ENCODE data around the gene HCN3. TPM values are rescaled to one million over a fixed set of nuclear protein-coding genes. Genes with fewer than 3 reads are reported as not detected.

HCN3 gene
- total RNA-seq, 1 donor from 2014 or later: 1.9 TPM

- peaks cover 11% of the 10 kb centered on the region for H3K79me2 ChIP-seq (ENCODE audit: low read depth)
- Mint-ChIP-seq H3K27me3 (ENCODE audit: insufficient read depth, low read depth) (peaks cover 10% of the 10 kb centered on the region), H3K4me1 (peaks cover 32% of the 10 kb centered on the region), H3K9me3 (no peaks in the 10 kb centered on the region), H3K36me3 (peaks cover 8% of the 10 kb centered on the region), H3K4me3 (no peak overlapping the region), H3K27ac (peak overlapping the region; percentile 22)
- no peak overlapping the region for H3K4me3 ChIP-seq
- H3K27me3 ChIP-seq: no peaks in the 10 kb centered on the region
- no peak for DNase-seq (ENCODE audit: low spot score)
- H3K36me3 ChIP-seq: no peaks in the 10 kb centered on the region
- no peaks in the 10 kb centered on the region for H4K20me1 ChIP-seq (ENCODE audit: low read depth)
- H3K9ac ChIP-seq: no peak overlapping the region
- no peak overlapping the region for H2AFZ ChIP-seq (replicated peaks)
- TF ChIP-seq CTCF (IDR thresholded peaks at IDR 0.05): no peak
- TF ChIP-seq EZH2phosphoT487 (IDR thresholded peaks at IDR 0.05): no peak
- no peak for TF ChIP-seq EZH2 (IDR thresholded peaks at IDR 0.05)
- peaks cover 20% of the 10 kb centered on the region for H3K4me1 ChIP-seq
- H3K27ac ChIP-seq: no peak overlapping the region
- peaks cover 32% of the 10 kb centered on the region for H3F3A ChIP-seq (ENCODE audit: low read depth)
- no peaks in the 10 kb centered on the region for H3K9me3 ChIP-seq (ENCODE audit: low read depth)
- H3K4me2 ChIP-seq: no peak overlapping the region
Observed at GRCh38 chr1:155251566-155251965, 25.7 kb upstream of the HCN3 start.

GRCh38 chr1:155253208-155253607 lies 24.1 kb upstream of the HCN3 start:
- Histone ChIP-seq H3F3A (ENCODE audit: low read depth) (peaks cover 30% of the 10 kb centered on the region), H3K36me3 (no peaks in the 10 kb centered on the region), H3K9me3 (ENCODE audit: low read depth) (no peaks in the 10 kb centered on the region), H2AFZ (replicated peaks) (no peak overlapping the region), H4K20me1 (ENCODE audit: low read depth) (no peaks in the 10 kb centered on the region), H3K79me2 (ENCODE audit: low read depth) (peaks cover 11% of the 10 kb centered on the region), H3K27me3 (no peaks in the 10 kb centered on the region), H3K9ac (no peak overlapping the region), H3K4me3 (peak overlapping the region; percentile 84), H3K27ac (no peak overlapping the region), H3K4me2 (peak overlapping the region; percentile 99), H3K4me1 (peaks cover 20% of the 10 kb centered on the region)
- TF ChIP-seq CTCF (IDR thresholded peaks at IDR 0.05) (no peak), EZH2phosphoT487 (IDR thresholded peaks at IDR 0.05) (no peak), EZH2 (IDR thresholded peaks at IDR 0.05) (no peak)
- H3K9me3 Mint-ChIP-seq: no peaks in the 10 kb centered on the region
- H3K27ac Mint-ChIP-seq: no peak overlapping the region
- H3K36me3 Mint-ChIP-seq: peaks cover 16% of the 10 kb centered on the region
- peaks cover 10% of the 10 kb centered on the region for H3K27me3 Mint-ChIP-seq (ENCODE audit: insufficient read depth, low read depth)
- peak overlapping the region; percentile 91 for H3K4me3 Mint-ChIP-seq
- peaks cover 32% of the 10 kb centered on the region for H3K4me1 Mint-ChIP-seq
- DNase-seq (ENCODE audit: low spot score): no peak

GRCh38 chr1:155253797-155254196 lies 23.5 kb upstream of the HCN3 start:
- Histone ChIP-seq H3F3A (ENCODE audit: low read depth) (peaks cover 30% of the 10 kb centered on the region), H3K27me3 (no peaks in the 10 kb centered on the region), H3K4me3 (peak overlapping the region; percentile 84), H3K9me3 (ENCODE audit: low read depth) (no peaks in the 10 kb centered on the region), H3K36me3 (no peaks in the 10 kb centered on the region), H3K4me2 (peak overlapping the region; percentile 99), H3K27ac (no peak overlapping the region), H3K4me1 (peaks cover 20% of the 10 kb centered on the region), H3K79me2 (ENCODE audit: low read depth) (peaks cover 11% of the 10 kb centered on the region), H2AFZ (replicated peaks) (no peak overlapping the region), H4K20me1 (ENCODE audit: low read depth) (no peaks in the 10 kb centered on the region), H3K9ac (peak overlapping the region; percentile 72)
- H3K9me3 Mint-ChIP-seq: no peaks in the 10 kb centered on the region
- H3K27ac Mint-ChIP-seq: no peak overlapping the region
- peak overlapping the region; percentile 91 for H3K4me3 Mint-ChIP-seq
- TF ChIP-seq EZH2phosphoT487 (IDR thresholded peaks at IDR 0.05) (no peak), EZH2 (IDR thresholded peaks at IDR 0.05) (no peak), CTCF (IDR thresholded peaks at IDR 0.05) (no peak)
- H3K27me3 Mint-ChIP-seq (ENCODE audit: insufficient read depth, low read depth): peaks cover 10% of the 10 kb centered on the region
- H3K4me1 Mint-ChIP-seq: peaks cover 32% of the 10 kb centered on the region
- no peak for DNase-seq (ENCODE audit: low spot score)
- peaks cover 16% of the 10 kb centered on the region for H3K36me3 Mint-ChIP-seq
